Vagina (tissue), 2 donors: ENCODE measurements around the gene RCAN1.

Experiments used
- POLR2AphosphoS5 ChIP-seq, 2 donors: sonication (generic); formaldehyde crosslinking; IDR thresholded peaks; one replicate each; pipeline ENCODE4 v1.9.0; 2017; ENCODE audit warnings: antibody characterized with exemption in 2 of 2, mild to moderate bottlenecking in 2 of 2, low read depth in 1 of 2; ENCODE audit not compliant: insufficient read depth in 1 of 2
- TF ChIP-seq, protein P1 (sequence below), 3 experiments: fragments of 450-650 bp in 2 of 3; fragments of 200-600 bp in 1 of 3; sonication (generic) in 1 of 3; IDR thresholded peaks; one replicate each; pipeline ENCODE4 v1.5.1; 2017 to 2019; ENCODE audit warnings: antibody characterized with exemption in 3 of 3, mild to moderate bottlenecking in 2 of 3, moderate library complexity in 2 of 3

DNA sequence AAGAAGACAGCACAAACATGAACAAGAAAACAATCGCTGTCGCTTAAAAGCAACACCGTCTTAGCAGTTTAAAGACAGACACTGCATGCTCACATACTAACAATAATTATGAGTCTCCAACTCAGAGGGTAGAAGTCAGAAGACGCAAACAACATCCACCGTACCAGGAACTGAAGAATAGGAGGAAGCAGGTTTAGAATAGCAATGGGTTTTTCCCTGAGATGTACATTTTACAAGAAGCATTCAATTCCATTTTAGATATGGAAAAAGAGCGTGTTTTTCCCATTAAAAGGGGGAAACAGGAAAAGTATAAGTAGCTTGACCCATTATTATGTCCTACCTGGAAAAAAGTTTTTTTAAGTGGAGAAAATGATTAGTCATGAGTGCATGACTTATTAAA is 68.4 kb downstream of the RCAN1 start:
- TF ChIP-seq, protein P1, sequence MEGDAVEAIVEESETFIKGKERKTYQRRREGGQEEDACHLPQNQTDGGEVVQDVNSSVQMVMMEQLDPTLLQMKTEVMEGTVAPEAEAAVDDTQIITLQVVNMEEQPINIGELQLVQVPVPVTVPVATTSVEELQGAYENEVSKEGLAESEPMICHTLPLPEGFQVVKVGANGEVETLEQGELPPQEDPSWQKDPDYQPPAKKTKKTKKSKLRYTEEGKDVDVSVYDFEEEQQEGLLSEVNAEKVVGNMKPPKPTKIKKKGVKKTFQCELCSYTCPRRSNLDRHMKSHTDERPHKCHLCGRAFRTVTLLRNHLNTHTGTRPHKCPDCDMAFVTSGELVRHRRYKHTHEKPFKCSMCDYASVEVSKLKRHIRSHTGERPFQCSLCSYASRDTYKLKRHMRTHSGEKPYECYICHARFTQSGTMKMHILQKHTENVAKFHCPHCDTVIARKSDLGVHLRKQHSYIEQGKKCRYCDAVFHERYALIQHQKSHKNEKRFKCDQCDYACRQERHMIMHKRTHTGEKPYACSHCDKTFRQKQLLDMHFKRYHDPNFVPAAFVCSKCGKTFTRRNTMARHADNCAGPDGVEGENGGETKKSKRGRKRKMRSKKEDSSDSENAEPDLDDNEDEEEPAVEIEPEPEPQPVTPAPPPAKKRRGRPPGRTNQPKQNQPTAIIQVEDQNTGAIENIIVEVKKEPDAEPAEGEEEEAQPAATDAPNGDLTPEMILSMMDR (IDR thresholded peaks at IDR 0.05) = no peak
- peak in 1 of 2 donors; percentile 35 for TF ChIP-seq POLR2AphosphoS5 (IDR thresholded peaks at IDR 0.05; ENCODE audit: insufficient read depth in 1 of 2, low read depth in 1 of 2)
